H9 (cell line): Measurements from ENCODE around the gene ERBIN. TPM values are rescaled to one million over a fixed set of nuclear protein-coding genes. Genes with fewer than 3 reads are reported as not detected.
"Not testable (repeated sequence)": the region's sequence is repeated elsewhere in the genome, so short reads cannot be mapped to it uniquely, and the experiment has no call there.

Experiments
- DNase-seq: peaks from one replicate; pipeline ENCODE4 v3.0.0-alpha.2; 2017
- H2AFZ ChIP-seq: one replicate; pipeline ENCODE4 v1.6.1; 2013; ENCODE audit warnings: mild to moderate bottlenecking, low read length, control low read depth, moderate library complexity
- H2AK5ac ChIP-seq: 2 replicates; pipeline ENCODE4 v1.6.1; 2013; ENCODE audit warnings: low read length, control low read depth, mixed read lengths; ENCODE audit not compliant: insufficient read length
- H2BK120ac ChIP-seq: one replicate; pipeline ENCODE4 v1.6.1; 2013; ENCODE audit warnings: low read depth, mild to moderate bottlenecking, low read length, control low read depth, inconsistent platforms; ENCODE audit not compliant: poor library complexity, severe bottlenecking
- H2BK12ac ChIP-seq: 2 replicates; pipeline ENCODE4 v1.6.1; 2013; ENCODE audit warnings: low read length, control low read depth, mixed read lengths, low read depth; ENCODE audit not compliant: insufficient read length
- H2BK15ac ChIP-seq: 2 replicates; pipeline ENCODE4 v1.6.1; 2013; ENCODE audit warnings: low read depth, low read length, control low read depth
- H2BK20ac ChIP-seq: one replicate; pipeline ENCODE4 v1.6.1; 2013; ENCODE audit warnings: low read depth, mild to moderate bottlenecking, low read length, control low read depth, inconsistent platforms; ENCODE audit not compliant: poor library complexity, severe bottlenecking
- H2BK5ac ChIP-seq: 2 replicates; pipeline ENCODE4 v1.6.1; 2013; ENCODE audit warnings: low read length, control low read depth, mixed read lengths; ENCODE audit not compliant: insufficient read length
- H3K14ac ChIP-seq: 2 replicates; pipeline ENCODE4 v1.6.1; 2013; ENCODE audit warnings: low read length, control low read depth; ENCODE audit not compliant: insufficient read depth
- H3K18ac ChIP-seq: 2 replicates; pipeline ENCODE4 v1.6.1; 2013; ENCODE audit warnings: low read depth, mild to moderate bottlenecking, mixed read lengths, low read length, control low read depth; ENCODE audit not compliant: insufficient read length
- H3K23ac ChIP-seq: 2 replicates; pipeline ENCODE4 v1.6.1; 2013; ENCODE audit warnings: low read length, control low read depth, mixed read lengths, low read depth; ENCODE audit not compliant: insufficient read length
- H3K23me2 ChIP-seq: 2 replicates; pipeline ENCODE4 v1.6.1; 2013; ENCODE audit warnings: low read depth, mild to moderate bottlenecking, mixed read lengths, low read length, control low read depth; ENCODE audit not compliant: insufficient read length, poor library complexity, severe bottlenecking
- H3K27ac ChIP-seq: 2 replicates; pipeline ENCODE4 v1.5.1; 2013; ENCODE audit warnings: low read length, control low read depth, mixed read lengths, low read depth; ENCODE audit not compliant: insufficient read length
- H3K27me3 ChIP-seq: 2 replicates; pipeline ENCODE4 v1.6.1; 2013; ENCODE audit warnings: low read length, control low read depth, inconsistent platforms; ENCODE audit not compliant: insufficient read depth
- H3K4ac ChIP-seq: 2 replicates; pipeline ENCODE4 v1.6.1; 2013; ENCODE audit warnings: low read depth, mild to moderate bottlenecking, control low read depth, inconsistent platforms, low read length, moderate library complexity
- H3K4me1 ChIP-seq: 2 replicates; pipeline ENCODE4 v1.6.1; 2013; ENCODE audit warnings: low read length, control low read depth, inconsistent platforms; ENCODE audit not compliant: insufficient read depth
- H3K4me2 ChIP-seq: 2 replicates; pipeline ENCODE4 v1.6.1; 2013; ENCODE audit warnings: low read length, control low read depth, mixed read lengths; ENCODE audit not compliant: insufficient read length, insufficient read depth
- H3K56ac ChIP-seq: 2 replicates; pipeline ENCODE4 v1.6.1; 2013; ENCODE audit warnings: low read depth, mild to moderate bottlenecking, mixed read lengths, low read length, control low read depth; ENCODE audit not compliant: insufficient read length
- H3K79me1 ChIP-seq: 2 replicates; pipeline ENCODE4 v1.6.1; 2013; ENCODE audit warnings: low read depth, mild to moderate bottlenecking, moderate library complexity, low read length, control low read depth, inconsistent platforms; ENCODE audit not compliant: insufficient read depth, poor library complexity, severe bottlenecking
- H3K79me2 ChIP-seq: 2 replicates; pipeline ENCODE4 v1.6.1; 2013; ENCODE audit warnings: low read length, control low read depth, inconsistent platforms; ENCODE audit not compliant: insufficient read depth
- H3K9ac ChIP-seq: 2 replicates; pipeline ENCODE4 v1.6.1; 2013; ENCODE audit warnings: low read length, control low read depth, mixed read lengths; ENCODE audit not compliant: insufficient read length; ENCODE audit errors: extremely low read depth
- H3K9me3 ChIP-seq: one replicate; pipeline ENCODE4 v1.6.1; 2013; ENCODE audit warnings: low read depth, low read length, inconsistent platforms; ENCODE audit not compliant: control insufficient read depth
- H3T11ph ChIP-seq: one replicate; pipeline ENCODE4 v1.6.1; 2013; ENCODE audit warnings: mild to moderate bottlenecking, low read length, control low read depth, inconsistent platforms
- H4K20me1 ChIP-seq: one replicate; pipeline ENCODE4 v1.6.1; 2013; ENCODE audit not compliant: control insufficient read depth, insufficient read length, insufficient read depth
- H4K5ac ChIP-seq: 2 replicates; pipeline ENCODE4 v1.6.1; 2013; ENCODE audit warnings: low read depth, mild to moderate bottlenecking, mixed read lengths, low read length, control low read depth; ENCODE audit not compliant: insufficient read length
- H4K8ac ChIP-seq: replicated peaks from 2 replicates; pipeline ENCODE4 v1.6.1; 2013; ENCODE audit warnings: low read length, control low read depth, mixed read lengths, low read depth; ENCODE audit not compliant: insufficient read length
- H4K91ac ChIP-seq: 2 replicates; pipeline ENCODE4 v1.6.1; 2013; ENCODE audit warnings: low read depth, mild to moderate bottlenecking, moderate library complexity, mixed read lengths, low read length, control low read depth; ENCODE audit not compliant: insufficient read length
- H3K27ac Mint-ChIP-seq, 3 experiments: 2 replicates in 2 of 3; 3 replicates in 1 of 3; pipeline ENCODE4 v1.8.0; 2020 to 2021; ENCODE audit warnings: mixed read lengths in 3 of 3, mild to moderate bottlenecking in 1 of 3, moderate library complexity in 1 of 3
- H3K27me3 Mint-ChIP-seq: 2 replicates; pipeline ENCODE4 v1.8.0; 2021; ENCODE audit warnings: low read depth, mild to moderate bottlenecking, moderate library complexity, mixed read lengths
- H3K36me3 Mint-ChIP-seq, 3 experiments: 2 replicates in 2 of 3; 3 replicates in 1 of 3; pipeline ENCODE4 v1.8.0; 2020 to 2021; ENCODE audit warnings: low read depth in 3 of 3, mixed read lengths in 3 of 3; ENCODE audit not compliant: insufficient read depth in 1 of 3
- H3K4me1 Mint-ChIP-seq, 2 experiments: 2 replicates each; pipeline ENCODE4 v1.8.0; 2020; ENCODE audit warnings: mixed read lengths in 2 of 2
- H3K4me3 Mint-ChIP-seq, 2 experiments: 2 replicates in 1 of 2; 3 replicates in 1 of 2; pipeline ENCODE4 v1.8.0; 2020 to 2021; ENCODE audit warnings: mild to moderate bottlenecking in 2 of 2, mixed read lengths in 2 of 2, moderate library complexity in 1 of 2
- H3K9me3 Mint-ChIP-seq, 2 experiments: 2 replicates in 1 of 2; 3 replicates in 1 of 2; pipeline ENCODE4 v1.8.0; 2020; ENCODE audit warnings: mild to moderate bottlenecking in 2 of 2, mixed read lengths in 2 of 2, moderate library complexity in 1 of 2
- CTCF ChIP-seq: fragments of 200-600 bp; sonication (generic); conservative IDR thresholded peaks from 3 replicates; pipeline ENCODE4 v1.8.0; 2021; ENCODE audit warnings: antibody characterized with exemption, mild to moderate bottlenecking
- WGBS: extraction: QIAGEN DNeasy Blood & Tissue Kit; methylation state at CpG from one replicate; pipeline ENCODE4 v1.1.7; 2013; ENCODE audit warnings: missing lambda C conversion rate, low lambda C conversion rate, mixed read lengths; ENCODE audit not compliant: insufficient read length; ENCODE audit errors: extremely low coverage; 5-methylcytosine and 5-hydroxymethylcytosine counted together
- total RNA-seq: library from RNA; stranded (reverse); gene quantifications from 2 replicates; pipeline ENCODE4 v1.2.1, GENCODE V29; 2021

Gene ERBIN
- total RNA-seq, 1 experiment from 2014 or later: 42.9 TPM

GRCh38 chr5:65914641-65915196 lies 11.7 kb upstream of the ERBIN start:
- Mint-ChIP-seq H3K36me3 (no peaks in the 10 kb centered on the region), H3K4me1 (peaks cover 0 to 3% of the 10 kb centered on the region in 2 experiments; a peak in 1 of 4 replicates), H3K27me3 (no peaks in the 10 kb centered on the region), H3K9me3 (no peaks in the 10 kb centered on the region), H3K27ac (no peak overlapping the region; a peak in 1 of 7 replicates), H3K4me3 (no peak overlapping the region; a peak in 1 of 5 replicates)
- no peak for TF ChIP-seq CTCF
- H3K4me2 ChIP-seq: no peak overlapping the region
- no peaks in the 10 kb centered on the region for H4K20me1 ChIP-seq
- WGBS: no CpG with 5 or more reads among the region's 3 CpGs
- no peak overlapping the region for H2AK5ac ChIP-seq
- no peaks in the 10 kb centered on the region for H3K27me3 ChIP-seq
- no peaks in the 10 kb centered on the region for H3K23me2 ChIP-seq
- H2AFZ ChIP-seq: no peak overlapping the region
- no peak overlapping the region for H4K91ac ChIP-seq
- H3K79me1 ChIP-seq: no peaks in the 10 kb centered on the region
- no peak overlapping the region for H4K8ac ChIP-seq
- no peak overlapping the region for H3K23ac ChIP-seq
- H2BK20ac ChIP-seq: no peak overlapping the region
- no peak overlapping the region for H3K14ac ChIP-seq
- no peak overlapping the region for H2BK120ac ChIP-seq
- no peak overlapping the region for H3K4ac ChIP-seq
- no peak overlapping the region for H2BK5ac ChIP-seq
- no peaks in the 10 kb centered on the region for H3K79me2 ChIP-seq
- no peak for DNase-seq
- H2BK12ac ChIP-seq: no peak overlapping the region
- no peak overlapping the region for H2BK15ac ChIP-seq
- H3K27ac ChIP-seq: no peak overlapping the region
- H3K9ac ChIP-seq: no peak overlapping the region
- H3K4me1 ChIP-seq: peaks cover 2% of the 10 kb centered on the region; the same call in 1 of the 2 replicates
- no peak overlapping the region for H3K18ac ChIP-seq
- H3K9me3 ChIP-seq: no peaks in the 10 kb centered on the region
- no peak overlapping the region for H3T11ph ChIP-seq
- H4K5ac ChIP-seq: no peak overlapping the region
- no peak overlapping the region for H3K56ac ChIP-seq

GRCh38 chr5:65915661-65916060 lies 10.7 kb upstream of the ERBIN start:
- H3K9me3 ChIP-seq, H3K9ac ChIP-seq, H2BK20ac ChIP-seq, H4K20me1 ChIP-seq, H3K56ac ChIP-seq, H2AFZ ChIP-seq, H3K27ac ChIP-seq, H3K4me1 Mint-ChIP-seq, H4K91ac ChIP-seq, H3K4me1 ChIP-seq, H3K4me3 Mint-ChIP-seq, H3K4me2 ChIP-seq, H3K27ac Mint-ChIP-seq, H3K4ac ChIP-seq, H2BK120ac ChIP-seq, H2BK12ac ChIP-seq, H2AK5ac ChIP-seq, H3K27me3 Mint-ChIP-seq, H3K23me2 ChIP-seq, H3K14ac ChIP-seq, H3K23ac ChIP-seq, H2BK5ac ChIP-seq, H3K9me3 Mint-ChIP-seq, H4K5ac ChIP-seq, H3K79me1 ChIP-seq, H3K79me2 ChIP-seq, H3K18ac ChIP-seq, H2BK15ac ChIP-seq, H3K36me3 Mint-ChIP-seq, H3K27me3 ChIP-seq, H3T11ph ChIP-seq, DNase-seq, H4K8ac ChIP-seq: not testable (repeated sequence)
- WGBS: no CpG with 5 or more reads among the region's 6 CpGs
